ENCODE measurements around the gene FANK1. TPM values are rescaled to one million over a fixed set of nuclear protein-coding genes. Genes with fewer than 3 reads are reported as not detected.

The FANK1 gene
- total and polyA plus RNA-seq, 2 donors (not counting 1 experiment from before 2014, with no cell fraction given): 0.13 TPM; not detected in 1

DNA sequence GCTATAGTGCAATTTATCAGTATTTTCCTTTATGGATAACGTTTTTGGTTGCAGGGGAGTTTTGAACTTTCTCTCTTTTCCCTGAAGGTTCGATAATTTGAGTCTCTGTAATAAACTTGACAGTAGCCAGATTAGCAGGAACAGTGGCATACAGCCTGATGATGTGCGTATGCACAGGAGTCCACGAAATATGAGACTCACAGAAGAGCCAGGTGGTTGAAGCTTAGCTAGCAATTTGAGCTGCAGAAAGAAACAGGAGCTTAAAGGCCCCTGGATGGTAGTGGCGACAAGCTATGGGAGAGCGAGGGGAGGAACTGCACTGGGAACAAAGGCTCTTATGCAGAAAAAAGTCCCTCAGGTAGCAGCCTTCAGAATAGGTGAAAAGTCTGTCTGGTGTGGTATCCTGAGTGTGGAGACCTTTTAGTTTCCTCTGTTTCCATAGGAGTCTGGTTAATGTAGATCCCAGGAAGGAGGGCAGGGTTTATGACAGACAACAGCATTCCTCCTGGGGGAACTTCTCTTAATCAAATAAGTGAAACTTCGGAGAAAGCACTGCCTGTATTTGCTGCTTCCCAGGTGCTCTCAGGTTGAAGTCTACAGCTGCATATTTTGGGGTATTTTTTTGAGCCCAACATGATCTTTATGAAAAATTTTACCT is 32.7 kb downstream of the FANK1 start:
- peaks cover 0 to under 1% (median 0%) of the 10 kb centered on the region in 4 experiments for H3K27me3 ChIP-seq (replicated peaks in 1 of 4; ENCODE audit: control extremely low read depth in 1 of 4, control insufficient read depth in 3 of 4, insufficient read depth in 4 of 4, low read length in 3 of 4)
- H3K79me2 ChIP-seq (ENCODE audit: control insufficient read depth, insufficient read depth, low read length): no peaks in the 10 kb centered on the region
- no peaks in the 10 kb centered on the region for H3K4me1 Mint-ChIP-seq
- ATAC-seq (ENCODE audit: low read depth): no peak
- H3K27me3 Mint-ChIP-seq: peaks cover 37% of the 10 kb centered on the region
- intact Hi-C loops (cut with micrococcal nuclease): no loop called here
- POLR2A ChIA-PET: no interaction called here
- H3K4me2 ChIP-seq (replicated peaks; ENCODE audit: low read depth, low read length, poor library complexity, severe bottlenecking): no peak overlapping the region
- DNase-seq: no peak
- no peaks in the 10 kb centered on the region for H3K9me3 ChIP-seq (ENCODE audit: control extremely low read depth in 1 of 3, control insufficient read depth in 2 of 3, insufficient read depth in 1 of 3, low read length in 2 of 3)
- H3K27ac Mint-ChIP-seq: no peak overlapping the region
- no peak for TF ChIP-seq CTCF (IDR thresholded peaks at IDR 0.05)
- TF ChIP-seq EZH2 (IDR thresholded peaks at IDR 0.05; ENCODE audit: borderline replicate concordance, insufficient read depth, low read depth, low read length, poor library complexity, severe bottlenecking): no peak
- H4K20me1 ChIP-seq (ENCODE audit: control insufficient read depth, insufficient read depth, low read length, poor library complexity, severe bottlenecking): no peaks in the 10 kb centered on the region
- no peak overlapping the region for H3K9ac ChIP-seq (ENCODE audit: low read length)
- no peak overlapping the region for H3K27ac ChIP-seq (ENCODE audit: low read length in 2 of 2)
- no peak overlapping the region for H3K4me3 ChIP-seq (ENCODE audit: control extremely low read depth in 1 of 5, extremely low read depth in 1 of 5, insufficient read depth in 1 of 5, low read depth in 2 of 5, low read length in 4 of 5)
- CTCF ChIA-PET: no interaction called here
- H2AFZ ChIP-seq (ENCODE audit: insufficient read depth, low read depth, low read length, poor library complexity, severe bottlenecking): no peak overlapping the region
- H3K9me3 Mint-ChIP-seq (ENCODE audit: insufficient read depth): peaks cover 2% of the 10 kb centered on the region
- no peak overlapping the region for H3K4me3 Mint-ChIP-seq
- 92% methylated on average over 5 of the region's 7 CpGs for WGBS (ENCODE audit: insufficient coverage)
- no peaks in the 10 kb centered on the region for H3K36me3 ChIP-seq (replicated peaks in 1 of 2; ENCODE audit: control extremely low read depth in 1 of 2, control insufficient read depth in 1 of 2, extremely low read depth in 1 of 2, insufficient read depth in 2 of 2, low read length in 1 of 2)
- no peaks in the 10 kb centered on the region for H3K4me1 ChIP-seq (ENCODE audit: control insufficient read depth in 2 of 2, insufficient read depth in 2 of 2, low read length in 2 of 2)

DNA sequence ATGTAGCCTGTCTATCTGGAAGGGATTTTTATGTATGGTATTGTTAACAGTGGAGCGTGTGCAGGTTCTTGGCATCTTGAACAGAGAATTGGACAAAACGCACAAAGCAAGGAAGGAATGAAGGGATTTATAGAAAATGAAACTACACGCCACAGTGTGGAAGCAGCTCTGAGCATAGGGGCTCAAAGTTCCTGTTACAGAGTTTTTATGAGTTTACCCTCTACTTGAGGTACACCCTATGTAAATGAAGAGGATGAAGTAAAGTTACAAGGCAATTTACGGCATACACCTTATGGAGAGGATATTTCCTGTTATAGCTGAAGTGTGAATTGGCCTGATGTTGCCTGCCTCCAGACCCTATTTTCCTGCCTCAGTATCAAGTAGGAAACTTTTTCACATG is 33.3 kb downstream of the FANK1 start:
- peaks cover 2% of the 10 kb centered on the region for H3K9me3 Mint-ChIP-seq (ENCODE audit: insufficient read depth)
- Histone ChIP-seq H3K9me3 (ENCODE audit: control extremely low read depth in 1 of 3, control insufficient read depth in 2 of 3, insufficient read depth in 1 of 3, low read length in 2 of 3) (no peaks in the 10 kb centered on the region), H3K27me3 (replicated peaks in 1 of 4; ENCODE audit: control extremely low read depth in 1 of 4, control insufficient read depth in 3 of 4, insufficient read depth in 4 of 4, low read length in 3 of 4) (peaks cover 0 to 5% (median 1%) of the 10 kb centered on the region in 4 experiments), H4K20me1 (ENCODE audit: control insufficient read depth, insufficient read depth, low read length, poor library complexity, severe bottlenecking) (no peaks in the 10 kb centered on the region), H3K36me3 (replicated peaks in 1 of 2; ENCODE audit: control extremely low read depth in 1 of 2, control insufficient read depth in 1 of 2, extremely low read depth in 1 of 2, insufficient read depth in 2 of 2, low read length in 1 of 2) (no peaks in the 10 kb centered on the region), H3K4me2 (replicated peaks; ENCODE audit: low read depth, low read length, poor library complexity, severe bottlenecking) (no peak overlapping the region), H3K27ac (ENCODE audit: low read length in 2 of 2) (no peak overlapping the region), H3K9ac (ENCODE audit: low read length) (no peak overlapping the region), H2AFZ (ENCODE audit: insufficient read depth, low read depth, low read length, poor library complexity, severe bottlenecking) (no peak overlapping the region), H3K79me2 (ENCODE audit: control insufficient read depth, insufficient read depth, low read length) (no peaks in the 10 kb centered on the region), H3K4me1 (ENCODE audit: control insufficient read depth in 2 of 2, insufficient read depth in 2 of 2, low read length in 2 of 2) (no peaks in the 10 kb centered on the region), H3K4me3 (ENCODE audit: control extremely low read depth in 1 of 5, extremely low read depth in 1 of 5, insufficient read depth in 1 of 5, low read depth in 2 of 5, low read length in 4 of 5) (no peak overlapping the region)
- H3K4me3 Mint-ChIP-seq: no peak overlapping the region
- POLR2A ChIA-PET: no interaction called here
- no peaks in the 10 kb centered on the region for H3K4me1 Mint-ChIP-seq
- WGBS (ENCODE audit: insufficient coverage): 100% methylated on average over 1 of the region's 4 CpGs
- CTCF ChIA-PET: no interaction called here
- ATAC-seq (ENCODE audit: low read depth) (no peak), DNase-seq (no peak)
- intact Hi-C loops (cut with micrococcal nuclease): no loop called here
- no peak overlapping the region for H3K27ac Mint-ChIP-seq
- H3K27me3 Mint-ChIP-seq: peaks cover 41% of the 10 kb centered on the region
- TF ChIP-seq EZH2 (IDR thresholded peaks at IDR 0.05; ENCODE audit: borderline replicate concordance, insufficient read depth, low read depth, low read length, poor library complexity, severe bottlenecking) (no peak), CTCF (IDR thresholded peaks at IDR 0.05) (no peak)
